IPS-18a (cell line): ENCODE data around the gene CRYBG1.
"Not testable (repeated sequence)": the region's sequence is repeated elsewhere in the genome, so short reads cannot be mapped to it uniquely, and the experiment has no call there.

Experiments
- H3K27ac ChIP-seq: one replicate; pipeline ENCODE4 v1.5.1; 2013; ENCODE audit warnings: low read length
- H3K27me3 ChIP-seq: one replicate; pipeline ENCODE4 v1.6.1; 2013; ENCODE audit warnings: mild to moderate bottlenecking, low read length; ENCODE audit not compliant: control insufficient read depth, insufficient read depth
- H3K36me3 ChIP-seq: one replicate; pipeline ENCODE4 v1.6.1; 2013; ENCODE audit warnings: low read depth, low read length; ENCODE audit not compliant: control insufficient read depth
- H3K4me1 ChIP-seq: one replicate; pipeline ENCODE4 v1.6.1; 2013; ENCODE audit warnings: low read depth, low read length; ENCODE audit not compliant: control insufficient read depth
- H3K4me3 ChIP-seq: one replicate; pipeline ENCODE4 v1.5.1; 2013; ENCODE audit warnings: low read length
- H3K9ac ChIP-seq: one replicate; pipeline ENCODE4 v1.6.1; 2013; ENCODE audit warnings: mild to moderate bottlenecking, low read length, moderate library complexity
- H3K9me3 ChIP-seq: one replicate; pipeline ENCODE4 v1.6.1; 2013; ENCODE audit warnings: low read depth, low read length; ENCODE audit not compliant: control insufficient read depth

CRYBG1 gene

GRCh38 chr6:106563614-106564013, 203.1 kb downstream of the CRYBG1 start:
- H3K27me3 ChIP-seq: no peaks in the 10 kb centered on the region
- no peaks in the 10 kb centered on the region for H3K36me3 ChIP-seq
- H3K9ac ChIP-seq: no peak overlapping the region
- no peaks in the 10 kb centered on the region for H3K9me3 ChIP-seq
- H3K4me1 ChIP-seq: peaks cover 6% of the 10 kb centered on the region
- H3K4me3 ChIP-seq: no peak overlapping the region
- H3K27ac ChIP-seq: no peak overlapping the region

DNA sequence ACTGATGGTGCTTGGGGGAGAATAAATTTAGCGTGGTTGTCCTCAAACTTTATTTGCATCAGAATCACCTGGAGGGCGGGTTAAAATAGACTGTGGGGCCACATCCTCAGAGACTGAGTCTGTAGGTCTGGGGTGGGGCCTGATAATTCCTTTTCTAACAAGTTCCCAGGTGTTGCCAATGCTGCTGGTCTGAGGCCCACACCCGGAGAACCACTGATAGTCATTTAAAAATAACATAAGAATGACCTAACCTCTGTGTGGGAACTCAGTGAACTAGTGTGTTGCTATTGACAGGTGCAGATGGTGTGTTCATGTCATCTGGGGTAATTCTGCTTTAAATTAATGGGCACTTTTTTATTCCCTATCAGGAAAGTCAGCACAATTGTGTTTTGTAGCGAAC, 204.0 kb downstream of the CRYBG1 start:
- Histone ChIP-seq H3K36me3 (no peaks in the 10 kb centered on the region), H3K27ac (no peak overlapping the region), H3K9me3 (no peaks in the 10 kb centered on the region), H3K4me1 (peaks cover 6% of the 10 kb centered on the region), H3K27me3 (no peaks in the 10 kb centered on the region), H3K4me3 (no peak overlapping the region), H3K9ac (no peak overlapping the region)

DNA sequence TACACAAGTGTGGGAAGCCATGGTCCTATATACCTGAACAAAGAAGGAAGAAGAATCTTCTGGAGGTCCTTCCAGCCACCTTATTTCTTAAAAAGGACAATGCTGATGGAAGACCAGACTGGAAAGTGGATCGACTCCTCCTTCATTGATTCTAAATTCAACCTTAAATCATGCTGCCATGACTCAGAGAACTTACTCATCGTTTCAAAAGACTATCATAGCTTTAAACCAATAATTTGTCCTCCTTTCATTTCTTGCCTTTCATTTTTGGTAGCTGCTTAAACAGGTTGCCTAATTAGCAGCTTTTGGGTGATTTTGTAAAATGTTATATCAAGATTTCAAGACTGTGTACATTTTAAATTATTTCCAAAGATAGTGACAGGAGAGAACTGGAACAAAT, 208.0 kb downstream of the CRYBG1 start:
- Histone ChIP-seq H3K4me3 (no peak overlapping the region), H3K4me1 (peaks cover 6% of the 10 kb centered on the region), H3K36me3 (no peaks in the 10 kb centered on the region), H3K9ac (no peak overlapping the region), H3K27ac (no peak overlapping the region), H3K27me3 (no peaks in the 10 kb centered on the region), H3K9me3 (no peaks in the 10 kb centered on the region)

DNA sequence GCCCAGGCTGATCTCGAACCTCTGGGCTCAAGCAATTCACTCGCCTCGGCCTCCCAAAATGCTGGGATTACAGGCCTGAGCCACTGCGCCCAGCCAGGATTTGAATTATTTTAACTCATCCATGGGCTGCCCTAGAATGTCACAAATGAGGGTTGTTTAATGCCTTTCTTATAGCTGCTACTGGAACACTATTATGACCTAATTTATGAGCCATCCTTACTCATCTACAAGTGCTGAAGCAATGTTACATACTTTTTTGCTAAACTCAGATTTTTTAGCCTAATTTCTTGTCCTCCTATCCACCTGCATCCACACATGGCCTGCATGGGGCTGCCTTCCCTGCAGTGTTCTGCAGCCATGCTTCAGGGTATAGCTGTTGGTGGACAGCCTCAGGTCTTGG, 208.9 kb downstream of the CRYBG1 start:
- H3K9ac ChIP-seq: no peak overlapping the region
- no peaks in the 10 kb centered on the region for H3K36me3 ChIP-seq
- no peaks in the 10 kb centered on the region for H3K27me3 ChIP-seq
- no peak overlapping the region for H3K4me3 ChIP-seq
- no peak overlapping the region for H3K27ac ChIP-seq
- H3K9me3 ChIP-seq: no peaks in the 10 kb centered on the region
- H3K4me1 ChIP-seq: peaks cover 2% of the 10 kb centered on the region

GRCh38 chr6:106572436-106572835, 211.9 kb downstream of the CRYBG1 start:
- Histone ChIP-seq H3K27me3 (no peaks in the 10 kb centered on the region), H3K9ac (no peak overlapping the region), H3K36me3 (no peaks in the 10 kb centered on the region), H3K9me3 (no peaks in the 10 kb centered on the region), H3K4me3 (no peak overlapping the region), H3K27ac (no peak overlapping the region), H3K4me1 (no peaks in the 10 kb centered on the region)

DNA sequence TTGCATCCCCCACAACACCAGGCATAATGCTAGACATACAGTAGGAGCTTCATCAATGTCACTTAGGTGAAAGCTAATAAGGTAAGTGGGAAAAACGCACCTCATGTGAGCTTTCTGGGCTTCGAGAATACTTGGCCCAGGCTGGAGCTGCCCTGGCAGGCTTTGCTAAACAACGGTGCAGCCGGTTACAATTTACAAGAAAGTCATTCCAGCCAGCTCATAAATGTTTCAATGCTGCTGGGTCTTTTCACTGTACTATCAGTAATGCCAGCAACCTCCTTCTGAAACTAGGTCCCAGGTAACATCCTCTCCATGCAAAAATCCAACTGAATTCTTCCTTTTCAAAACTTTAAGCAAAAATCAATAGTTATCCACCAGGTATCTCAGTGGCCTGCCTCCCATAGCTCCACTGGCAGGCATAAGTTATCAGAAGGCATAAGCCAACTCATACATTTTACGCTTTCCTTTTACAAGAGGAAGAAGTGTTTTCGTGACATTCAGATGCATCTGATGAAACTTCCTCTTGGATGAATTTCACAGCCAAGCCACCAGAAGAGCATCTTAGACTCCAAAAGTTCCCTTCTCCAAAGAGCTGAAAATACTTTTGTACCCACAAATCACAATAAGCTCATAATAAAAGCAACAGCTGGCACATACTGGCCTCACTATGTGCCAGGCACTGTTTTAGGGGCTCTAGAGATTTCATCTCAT, 212.5 kb downstream of the CRYBG1 start:
- Histone ChIP-seq H3K27ac (no peak overlapping the region), H3K9ac (no peak overlapping the region), H3K36me3 (no peaks in the 10 kb centered on the region), H3K4me3 (no peak overlapping the region), H3K27me3 (no peaks in the 10 kb centered on the region), H3K4me1 (no peaks in the 10 kb centered on the region), H3K9me3 (no peaks in the 10 kb centered on the region)

DNA sequence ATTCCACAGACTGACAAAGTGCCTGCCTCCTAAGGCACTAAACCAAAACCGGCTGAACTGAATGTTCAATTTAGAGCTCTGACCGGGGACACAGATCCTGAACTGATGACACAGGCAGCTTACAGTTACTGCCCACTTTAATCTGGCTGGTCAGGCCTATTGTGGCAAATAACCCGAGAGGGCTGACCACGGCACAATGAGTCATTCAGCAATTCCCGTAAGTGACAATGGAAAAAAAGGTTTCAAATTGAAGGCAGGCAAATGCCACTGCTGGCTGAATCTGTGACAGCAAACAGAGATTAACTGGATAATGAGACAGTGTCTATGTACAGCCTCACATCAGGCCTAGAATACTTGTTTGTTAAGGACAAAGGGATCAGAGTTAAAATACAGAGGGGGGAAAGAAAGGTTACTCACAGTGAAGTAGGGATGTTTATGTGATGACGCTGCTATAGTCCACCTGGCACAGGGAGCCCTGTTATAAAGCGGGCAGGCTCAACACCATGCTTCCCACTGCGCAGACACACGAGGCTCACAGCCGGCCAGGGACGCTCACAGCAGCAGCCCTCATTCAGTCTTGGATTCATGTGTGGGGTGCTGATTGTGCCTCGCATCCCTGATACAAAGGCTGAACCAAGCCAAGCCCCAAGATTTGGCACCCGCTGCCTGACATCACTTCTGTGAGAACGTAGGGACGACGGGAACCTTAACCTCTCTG, 214.4 kb downstream of the CRYBG1 start:
- Histone ChIP-seq H3K4me3 (no peak overlapping the region), H3K27ac (no peak overlapping the region), H3K27me3 (no peaks in the 10 kb centered on the region), H3K36me3 (no peaks in the 10 kb centered on the region), H3K9ac (no peak overlapping the region), H3K4me1 (no peaks in the 10 kb centered on the region), H3K9me3 (no peaks in the 10 kb centered on the region)

GRCh38 chr6:106579281-106579680, 218.8 kb downstream of the CRYBG1 start:
- H3K4me3 ChIP-seq: no peak overlapping the region
- H3K4me1 ChIP-seq: no peaks in the 10 kb centered on the region
- no peak overlapping the region for H3K27ac ChIP-seq
- H3K27me3 ChIP-seq: no peaks in the 10 kb centered on the region
- H3K9me3 ChIP-seq: no peaks in the 10 kb centered on the region
- H3K36me3 ChIP-seq: peaks cover 7% of the 10 kb centered on the region
- no peak overlapping the region for H3K9ac ChIP-seq

DNA sequence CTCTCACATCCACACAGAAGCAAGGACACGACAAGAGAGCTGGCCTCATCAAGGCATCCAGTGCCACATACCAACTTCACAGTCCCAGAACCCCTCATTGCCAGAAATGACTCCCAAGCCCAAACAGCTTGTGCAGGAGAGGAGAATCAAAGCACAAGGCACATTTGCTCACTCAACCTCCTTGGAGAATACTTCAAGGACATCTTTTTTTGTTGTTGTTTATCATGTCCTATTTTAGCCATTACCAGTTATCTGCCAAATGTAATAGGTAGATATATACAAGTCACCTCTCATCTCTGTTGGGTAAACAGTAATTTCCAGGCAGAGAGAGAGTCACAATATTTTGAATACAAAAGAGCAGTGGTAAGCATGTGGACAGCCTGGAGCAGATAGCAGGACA, 221.0 kb downstream of the CRYBG1 start:
- no peaks in the 10 kb centered on the region for H3K9me3 ChIP-seq
- H3K27ac ChIP-seq: no peak overlapping the region
- H3K4me1 ChIP-seq: no peaks in the 10 kb centered on the region
- no peaks in the 10 kb centered on the region for H3K27me3 ChIP-seq
- no peak overlapping the region for H3K9ac ChIP-seq
- H3K36me3 ChIP-seq: peaks cover 7% of the 10 kb centered on the region
- H3K4me3 ChIP-seq: no peak overlapping the region

GRCh38 chr6:106586815-106587415, 226.4 kb downstream of the CRYBG1 start:
- Histone ChIP-seq H3K27me3 (no peaks in the 10 kb centered on the region), H3K36me3 (peaks cover 9% of the 10 kb centered on the region), H3K27ac (no peak overlapping the region), H3K9ac (no peak overlapping the region), H3K4me1 (no peaks in the 10 kb centered on the region), H3K9me3 (no peaks in the 10 kb centered on the region), H3K4me3 (no peak overlapping the region)

- H3K4me1 ChIP-seq, H3K9me3 ChIP-seq, H3K27me3 ChIP-seq, H3K4me3 ChIP-seq, H3K27ac ChIP-seq, H3K36me3 ChIP-seq, H3K9ac ChIP-seq: not testable (repeated sequence)
These were observed 228.4 kb downstream of the CRYBG1 start for GRCh38 chr6:106588937-106589336.
